ENCODE data around the gene PTGER1. TPM values are rescaled to one million over a fixed set of nuclear protein-coding genes. Genes with fewer than 3 reads are reported as not detected.

The PTGER1 gene
- total and polyA plus RNA-seq, 2 of the 8 experiments (the other 6 are each of a cell fraction or from before 2014, with no cell fraction given): 0.20 to 0.41 TPM

DNA sequence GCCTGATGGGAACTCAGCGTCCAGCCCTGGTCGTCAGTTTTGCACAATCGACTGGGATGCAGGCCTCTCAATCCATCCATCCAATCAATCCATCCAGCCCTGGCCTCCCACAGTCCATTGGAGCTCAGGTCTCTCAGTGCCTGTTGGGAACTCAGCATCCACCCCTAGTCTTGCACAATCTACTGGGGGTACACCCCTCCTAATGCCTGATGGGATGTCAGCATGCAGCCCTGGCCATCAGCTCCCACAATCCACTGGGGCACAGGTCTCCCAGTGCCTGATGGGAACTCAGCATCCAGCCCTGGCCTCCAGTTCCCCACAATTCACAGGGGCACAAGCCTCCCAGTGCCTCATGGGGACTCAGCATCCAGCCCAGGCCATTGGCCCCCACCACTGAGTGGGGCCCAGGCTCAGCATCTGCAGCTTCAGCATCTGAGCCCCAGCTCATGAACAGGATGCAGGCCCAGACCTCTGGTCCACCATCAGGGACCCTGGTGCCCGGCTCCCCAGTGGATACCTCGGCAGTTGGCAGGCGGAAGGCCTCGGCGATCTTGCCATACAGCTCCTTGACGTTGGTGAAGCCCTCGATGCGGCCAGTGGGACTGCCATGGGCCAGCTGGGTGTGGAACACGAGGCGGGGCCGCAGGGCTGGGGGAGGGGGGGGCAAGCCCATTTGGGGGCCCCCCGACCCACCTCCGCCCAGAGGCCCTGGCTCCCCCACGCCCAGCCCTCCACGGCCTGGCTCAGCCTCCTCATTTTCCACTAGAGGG, 7.2 kb upstream of the PTGER1 start:
- H3K23me2 ChIP-seq (ENCODE audit: low read depth, low read length): no peaks in the 10 kb centered on the region
- no peak overlapping the region for H3K14ac ChIP-seq (ENCODE audit: insufficient read length)
- H2BK20ac ChIP-seq (ENCODE audit: low read length): no peak overlapping the region
- H3K79me2 ChIP-seq (ENCODE audit: control insufficient read depth in 1 of 2, insufficient read depth in 2 of 2, low read length in 2 of 2): no peaks in the 10 kb centered on the region
- no peak overlapping the region for H2BK120ac ChIP-seq (replicated peaks; ENCODE audit: low read depth, low read length)
- 94% methylated on average over 11 of the region's 18 CpGs; no CpG with 5 or more reads in 1 of the 2 experiments for WGBS, 2 experiments (ENCODE audit: extremely low coverage in 1 of 2, insufficient coverage in 1 of 2, insufficient read length in 1 of 2, insufficient replicate concordance in 2 of 2, low coverage in 1 of 2, low lambda C conversion rate in 2 of 2, missing lambda C conversion rate in 1 of 2)
- H2AK5ac ChIP-seq (ENCODE audit: low read depth, low read length): no peak overlapping the region
- H3K9ac ChIP-seq (replicated peaks in 1 of 4; ENCODE audit: extremely low read depth in 1 of 4, low read depth in 3 of 4, low read length in 3 of 4): no peak overlapping the region
- no peak overlapping the region for H2BK15ac ChIP-seq (ENCODE audit: low read length)
- H3K4me1 ChIP-seq (replicated peaks in 1 of 4; ENCODE audit: control insufficient read depth in 3 of 4, insufficient read depth in 4 of 4, low read length in 3 of 4): peaks cover 0 to 12% (median 3%) of the 10 kb centered on the region in 4 experiments; a peak in 5 of 7 replicates
- no peak overlapping the region for H3K4me2 ChIP-seq (ENCODE audit: insufficient read depth in 1 of 2, low read depth in 2 of 2, low read length in 2 of 2)
- CTCF ChIA-PET (ENCODE audit: partially characterized antibody): interaction anchor here (0.6 to 5.6 kb wide), 10 partner anchors 10 to 909 kb away, joined by 3 to 36 read pairs (median 3); partner anchors contain the start of gene GIPC1
- no peak overlapping the region for H4K91ac ChIP-seq (replicated peaks; ENCODE audit: insufficient read length, low read length)
- no peak overlapping the region for H3K23ac ChIP-seq (ENCODE audit: insufficient read length)
- H3K36me3 ChIP-seq (ENCODE audit: control insufficient read depth in 2 of 4, insufficient read depth in 4 of 4, low read length in 3 of 4): peaks cover 5 to 17% (median 10%) of the 10 kb centered on the region in 4 experiments; a peak in 6 of 8 replicates
- H3K79me1 ChIP-seq (ENCODE audit: low read depth, low read length): no peaks in the 10 kb centered on the region
- FAIRE-seq: no peak
- DNase-seq (ENCODE audit: low read depth in 1 of 2, low spot score in 2 of 2): no peak
- H2BK5ac ChIP-seq (ENCODE audit: low read depth, low read length): no peak overlapping the region
- no peak overlapping the region for H3K4me3 ChIP-seq (ENCODE audit: extremely low read depth in 1 of 4, insufficient read depth in 2 of 4, low read depth in 3 of 4, low read length in 4 of 4)
- H2BK12ac ChIP-seq (ENCODE audit: low read depth, low read length): no peak overlapping the region
- H2AFZ ChIP-seq (ENCODE audit: low read length): no peak overlapping the region
- no peak overlapping the region for H3K27ac ChIP-seq (ENCODE audit: low read depth, low read length)
- peaks cover 0 to 8% of the 10 kb centered on the region in 2 experiments for H4K20me1 ChIP-seq (replicated peaks in 1 of 2; ENCODE audit: control insufficient read depth in 1 of 2, insufficient read depth in 2 of 2, low read length in 2 of 2)
- H3K4ac ChIP-seq (replicated peaks; ENCODE audit: insufficient read length, low read depth, low read length): no peak overlapping the region
- H3K18ac ChIP-seq (ENCODE audit: extremely low read depth, low read length): no peak overlapping the region
- no peak overlapping the region for H4K8ac ChIP-seq (ENCODE audit: extremely low read depth, insufficient read depth, low read length)
- H4K5ac ChIP-seq (ENCODE audit: insufficient read length, low read depth, low read length): no peak overlapping the region
- H3K9me3 ChIP-seq (ENCODE audit: insufficient read depth in 2 of 2, low read depth in 1 of 2, low read length in 1 of 2): no peaks in the 10 kb centered on the region
- H3K27me3 ChIP-seq (replicated peaks in 1 of 4; ENCODE audit: control insufficient read depth in 3 of 4, extremely low read depth in 1 of 4, insufficient read depth in 3 of 4, low read length in 3 of 4): no peaks in the 10 kb centered on the region
- H3K56ac ChIP-seq (replicated peaks; ENCODE audit: insufficient read length, low read depth, low read length): no peak overlapping the region
- POLR2A ChIA-PET (ENCODE audit: partially characterized antibody): interaction anchor here (0.5 to 7.0 kb wide), 5 partner anchors 10 to 868 kb away, joined by 3 to 45 read pairs (median 4); partner anchors contain the start of genes DNAJB1 and GIPC1
- TF ChIP-seq SRF (IDR thresholded peaks at IDR 0.05; ENCODE audit: low read depth, low read length) (no peak), CHD2 (IDR thresholded peaks at IDR 0.05; ENCODE audit: low read length) (no peak), POLR2A (IDR thresholded peaks at IDR 0.05; ENCODE audit: control extremely low read depth in 1 of 2, low read depth in 2 of 2, low read length in 2 of 2) (no peak), SIX5 (IDR thresholded peaks at IDR 0.05; ENCODE audit: low read depth, low read length) (no peak), BRCA1 (IDR thresholded peaks at IDR 0.05; ENCODE audit: low read depth, low read length) (no peak), POLR2AphosphoS5 (IDR thresholded peaks at IDR 0.05; ENCODE audit: low read depth, low read length) (no peak), CEBPB (IDR thresholded peaks at IDR 0.05; ENCODE audit: low read depth, low read length) (no peak), JUN (IDR thresholded peaks at IDR 0.05; ENCODE audit: low read depth, low read length) (no peak), RXRA (IDR thresholded peaks at IDR 0.05; ENCODE audit: insufficient read depth, low read depth, low read length) (no peak), EGR1 (IDR thresholded peaks at IDR 0.05; ENCODE audit: borderline replicate concordance, low read depth, low read length) (no peak), MAFK (IDR thresholded peaks at IDR 0.05; ENCODE audit: low read depth, low read length) (no peak)
- TF ChIP-seq, protein P1, sequence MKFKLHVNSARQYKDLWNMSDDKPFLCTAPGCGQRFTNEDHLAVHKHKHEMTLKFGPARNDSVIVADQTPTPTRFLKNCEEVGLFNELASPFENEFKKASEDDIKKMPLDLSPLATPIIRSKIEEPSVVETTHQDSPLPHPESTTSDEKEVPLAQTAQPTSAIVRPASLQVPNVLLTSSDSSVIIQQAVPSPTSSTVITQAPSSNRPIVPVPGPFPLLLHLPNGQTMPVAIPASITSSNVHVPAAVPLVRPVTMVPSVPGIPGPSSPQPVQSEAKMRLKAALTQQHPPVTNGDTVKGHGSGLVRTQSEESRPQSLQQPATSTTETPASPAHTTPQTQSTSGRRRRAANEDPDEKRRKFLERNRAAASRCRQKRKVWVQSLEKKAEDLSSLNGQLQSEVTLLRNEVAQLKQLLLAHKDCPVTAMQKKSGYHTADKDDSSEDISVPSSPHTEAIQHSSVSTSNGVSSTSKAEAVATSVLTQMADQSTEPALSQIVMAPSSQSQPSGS (IDR thresholded peaks at IDR 0.05; ENCODE audit: low read length): no peak
